Endothelial cell (in vitro differentiated cells): Measurements from ENCODE around the gene AK9. TPM values are rescaled to one million over a fixed set of nuclear protein-coding genes. Genes with fewer than 3 reads are reported as not detected.

Experiments
- DNase-seq: peaks from one replicate; pipeline ENCODE4 v3.0.0; 2021; ENCODE audit warnings: low spot score
- H3K27ac Mint-ChIP-seq: one replicate; pipeline ENCODE4 v1.8.0; 2021; ENCODE audit warnings: mixed read lengths, inconsistent platforms; ENCODE audit not compliant: unreplicated experiment
- H3K27me3 Mint-ChIP-seq: one replicate; pipeline ENCODE4 v1.8.0; 2021; ENCODE audit warnings: mild to moderate bottlenecking, moderate library complexity, mixed read lengths, inconsistent platforms; ENCODE audit not compliant: unreplicated experiment
- H3K36me3 Mint-ChIP-seq: one replicate; pipeline ENCODE4 v1.8.0; 2021; ENCODE audit warnings: mild to moderate bottlenecking, low read depth, mixed read lengths, inconsistent platforms; ENCODE audit not compliant: unreplicated experiment
- H3K4me1 Mint-ChIP-seq: one replicate; pipeline ENCODE4 v1.8.0; 2021; ENCODE audit warnings: mild to moderate bottlenecking, mixed read lengths, inconsistent platforms; ENCODE audit not compliant: unreplicated experiment
- H3K4me3 Mint-ChIP-seq: one replicate; pipeline ENCODE4 v1.8.0; 2021; ENCODE audit warnings: mild to moderate bottlenecking, mixed read lengths, inconsistent platforms; ENCODE audit not compliant: unreplicated experiment
- H3K9me3 Mint-ChIP-seq: one replicate; pipeline ENCODE4 v1.8.0; 2021; ENCODE audit warnings: mixed read lengths, inconsistent platforms; ENCODE audit not compliant: unreplicated experiment
- CTCF ChIP-seq: fragments of 200-600 bp; sonication (generic); IDR thresholded peaks from one replicate; pipeline ENCODE4 v1.5.0; 2021; ENCODE audit warnings: antibody characterized with exemption; ENCODE audit not compliant: unreplicated experiment
- total RNA-seq: library from RNA; stranded (reverse); fragmentation: NEBNext Ultra II Directional; extraction: Animal tissue kit (Norgen Biotek cat#: 25700); gene quantifications from one replicate; pipeline ENCODE4 v1.2.1, GENCODE V29; 2021; ENCODE audit not compliant: unreplicated experiment

The AK9 gene
- total RNA-seq, 1 donor from 2014 or later: 3.5 TPM

- Mint-ChIP-seq H3K27ac (no peak overlapping the region), H3K4me3 (peak overlapping the region; percentile 73), H3K9me3 (no peaks in the 10 kb centered on the region), H3K36me3 (no peaks in the 10 kb centered on the region), H3K4me1 (peaks cover 2% of the 10 kb centered on the region), H3K27me3 (peaks cover 17% of the 10 kb centered on the region)
- no peak for DNase-seq
- TF ChIP-seq CTCF: no peak
These were observed 234.1 kb downstream of the AK9 start for GRCh38 chr6:109456710-109457561.

GRCh38 chr6:109456111-109456583 is 234.9 kb downstream of the AK9 start:
- Mint-ChIP-seq H3K36me3 (no peaks in the 10 kb centered on the region), H3K9me3 (no peaks in the 10 kb centered on the region), H3K4me1 (peaks cover 2% of the 10 kb centered on the region), H3K4me3 (peak overlapping the region; percentile 73), H3K27ac (no peak overlapping the region), H3K27me3 (peaks cover 17% of the 10 kb centered on the region)
- DNase-seq: no peak
- no peak for TF ChIP-seq CTCF

- TF ChIP-seq CTCF: no peak
These were observed 235.4 kb downstream of the AK9 start, which contains the start of gene MICAL1 for GRCh38 chr6:109455437-109456110. Gene MICAL1 (minus strand): TSS chr6:109455772. CDS start chr6:109454196, 1,576 bp downstream.

GRCh38 chr6:109454496-109455436 is 236.2 kb downstream of the AK9 start:
- Mint-ChIP-seq H3K4me1 (peaks cover 2% of the 10 kb centered on the region), H3K36me3 (no peaks in the 10 kb centered on the region), H3K4me3 (peak overlapping the region; percentile 93), H3K27ac (peak overlapping the region; percentile 57), H3K9me3 (no peaks in the 10 kb centered on the region), H3K27me3 (peaks cover 17% of the 10 kb centered on the region)
- peak; percentile 33 for DNase-seq
- TF ChIP-seq CTCF: no peak

More at GRCh38 chr6:109455437-109456110, 235.4 kb downstream of the AK9 start, which contains the start of gene MICAL1:
- no peaks in the 10 kb centered on the region for H3K36me3 Mint-ChIP-seq
- H3K27me3 Mint-ChIP-seq: peaks cover 17% of the 10 kb centered on the region
- peak within 1 kb of the TSS; percentile 93 for H3K4me3 Mint-ChIP-seq
- DNase-seq: peak; percentile 45
- peaks cover 2% of the 10 kb centered on the region for H3K4me1 Mint-ChIP-seq
- peak within 1 kb of the TSS; percentile 57 for H3K27ac Mint-ChIP-seq
- no peaks in the 10 kb centered on the region for H3K9me3 Mint-ChIP-seq
